HG03066 (cell line): ENCODE results near the gene LTV1.
"Not testable (repeated sequence)": the region's sequence is repeated elsewhere in the genome, so short reads cannot be mapped to it uniquely, and the experiment has no call there.

Experiments
- ATAC-seq: cut with Tn5 transposase; IDR thresholded peaks from one replicate; pipeline ENCODE4 v1.9.1; 2021; ENCODE audit warnings: low read depth; ENCODE audit not compliant: unreplicated experiment

LTV1 gene

GRCh38 chr6:143840595-143841265 is 2.4 kb upstream of the LTV1 start:
- no peak for ATAC-seq

GRCh38 chr6:143842461-143842901 is 657 bp upstream of the LTV1 start:
- peak; percentile 13 for ATAC-seq

DNA sequence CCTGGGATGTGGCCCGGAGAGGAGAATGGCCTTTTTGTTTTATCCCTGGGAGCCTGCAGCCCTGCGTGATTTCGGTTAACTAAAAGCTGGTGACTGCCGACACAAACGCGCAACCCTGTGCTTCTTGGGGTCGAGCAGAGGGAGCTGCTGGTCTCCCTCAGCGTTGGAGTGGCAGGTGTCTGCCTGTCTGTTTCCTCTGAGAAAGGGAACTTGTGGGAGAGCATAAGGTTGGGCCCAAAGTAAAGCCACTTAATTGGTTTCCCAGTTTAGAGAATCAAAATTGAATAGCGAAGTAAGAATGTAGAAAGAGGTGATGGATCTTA is 500 bp downstream of the LTV1 start:
- peak; percentile 15 for ATAC-seq

- no peak for ATAC-seq
These were observed 868 bp downstream of the LTV1 start for GRCh38 chr6:143844006-143844405.

- no peak for ATAC-seq
These were observed 1.9 kb downstream of the LTV1 start for GRCh38 chr6:143845033-143845432.

- ATAC-seq = not testable (repeated sequence)
These were observed 8.6 kb downstream of the LTV1 start for GRCh38 chr6:143851706-143852105.

GRCh38 chr6:143855057-143855456 is 11.9 kb downstream of the LTV1 start:
- ATAC-seq = not testable (repeated sequence)

DNA sequence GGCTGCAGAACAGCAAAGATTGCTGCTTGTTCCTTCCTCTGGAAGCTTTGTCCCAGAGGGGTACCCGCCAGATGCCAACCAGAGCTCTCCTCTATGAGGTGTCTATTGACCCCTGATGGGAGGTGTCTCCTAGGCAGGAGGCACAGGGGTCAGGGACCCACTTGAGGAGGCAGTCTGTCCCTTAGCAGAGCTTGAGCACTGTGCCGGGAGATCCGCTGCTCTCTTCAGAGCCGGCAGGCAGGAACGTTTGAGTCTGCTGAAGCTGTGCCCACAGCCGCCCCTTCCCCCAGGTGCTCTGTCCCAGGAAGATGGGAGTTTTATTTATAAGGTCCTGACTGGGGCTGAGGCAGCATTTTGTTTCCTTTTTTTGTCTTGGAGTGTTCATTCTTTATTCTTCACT is 13.6 kb downstream of the LTV1 start:
- not testable (repeated sequence) for ATAC-seq

GRCh38 chr6:143857651-143858050 is 14.5 kb downstream of the LTV1 start:
- no peak for ATAC-seq

GRCh38 chr6:143859891-143860660 is 16.9 kb downstream of the LTV1 start:
- ATAC-seq = no peak

GRCh38 chr6:143863771-143864170 is 20.6 kb downstream of the LTV1 start:
- ATAC-seq = no peak

DNA sequence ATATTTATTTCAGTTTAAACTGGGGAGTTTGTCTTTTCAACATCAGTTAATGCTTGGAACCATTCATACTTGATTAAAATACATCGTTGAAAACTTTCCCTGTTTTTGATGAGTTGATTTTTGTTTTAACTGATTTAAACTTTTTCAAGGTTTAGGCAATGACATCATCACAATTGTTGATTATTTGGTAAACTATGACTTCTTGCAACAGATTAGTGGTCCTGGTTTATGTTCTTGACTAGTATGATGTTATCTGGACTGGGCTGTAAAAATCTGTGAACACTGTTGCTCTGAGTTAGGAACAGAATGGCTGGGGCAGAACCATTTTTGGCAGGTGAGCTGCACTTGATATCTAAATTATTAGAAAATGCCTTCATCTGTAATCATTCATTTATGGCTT is 21.1 kb downstream of the LTV1 start, which contains the start of gene ZC2HC1B:
Gene ZC2HC1B, plus strand, starts transcription at position 241 of the 400 bp plus-strand sequence. Its CDS starts 66 bp downstream, at position 307.
- ATAC-seq = no peak

DNA sequence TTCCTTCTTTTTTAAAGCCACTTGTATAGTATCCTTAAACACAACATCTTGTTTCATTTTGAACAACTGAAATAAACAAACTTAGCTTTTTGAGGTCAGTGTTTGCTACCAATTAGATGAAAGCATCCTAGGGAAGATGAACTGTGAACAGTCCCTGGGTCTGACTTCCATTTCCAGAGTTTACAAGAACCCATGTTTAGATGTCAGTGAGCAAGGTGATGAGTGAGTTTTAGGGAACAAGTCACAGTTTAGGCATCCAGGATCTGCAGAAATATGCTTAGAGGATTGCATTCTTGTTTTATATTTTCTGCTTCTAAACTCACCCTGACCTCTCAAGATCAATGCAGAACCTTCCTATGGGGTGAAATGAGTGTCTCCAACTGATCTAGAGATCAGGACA is 24.1 kb downstream of the LTV1 start:
- no peak for ATAC-seq

DNA sequence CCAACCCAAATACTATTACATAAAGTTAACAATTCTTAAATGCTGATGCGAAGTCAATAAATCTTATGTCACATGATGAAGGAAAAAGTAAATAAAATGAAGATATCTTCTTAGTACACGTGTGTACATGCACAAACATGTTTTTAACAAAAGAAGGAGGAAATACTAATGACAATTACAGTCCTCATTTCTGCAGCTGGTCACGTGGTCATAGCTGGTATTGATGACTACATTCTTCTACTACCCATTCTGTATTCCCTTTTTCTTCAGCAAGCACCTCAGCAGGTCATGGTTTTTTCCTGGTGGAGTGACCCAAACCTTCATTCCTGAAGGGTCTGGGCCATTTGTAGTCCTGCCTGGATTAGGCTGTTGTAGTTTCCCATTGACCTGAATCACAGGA is 25.7 kb downstream of the LTV1 start:
- ATAC-seq = not testable (repeated sequence)

- not testable (repeated sequence) for ATAC-seq
These were observed 28.1 kb downstream of the LTV1 start for GRCh38 chr6:143871202-143871730.

- no peak for ATAC-seq
These were observed 29.1 kb downstream of the LTV1 start for GRCh38 chr6:143872201-143872600.

DNA sequence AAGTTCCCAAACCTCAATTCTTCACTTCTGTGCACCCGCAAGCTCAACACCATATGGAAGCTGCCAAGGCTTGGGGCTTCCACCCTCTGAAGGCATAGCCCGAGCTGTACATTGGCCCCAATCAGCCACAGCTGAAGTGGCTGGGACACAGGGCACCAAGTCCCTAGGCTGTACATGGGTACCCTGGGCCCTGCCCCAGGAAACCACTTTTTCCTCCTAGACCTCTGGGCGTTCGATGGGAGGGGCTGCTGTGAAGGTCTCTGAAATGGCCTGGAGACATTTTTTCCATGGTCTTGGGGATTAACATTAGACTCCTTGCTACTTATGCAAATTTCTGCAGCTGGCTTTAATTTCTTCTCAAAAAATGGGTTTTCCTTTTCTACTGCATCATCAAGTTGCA is 30.5 kb downstream of the LTV1 start:
- not testable (repeated sequence) for ATAC-seq

DNA sequence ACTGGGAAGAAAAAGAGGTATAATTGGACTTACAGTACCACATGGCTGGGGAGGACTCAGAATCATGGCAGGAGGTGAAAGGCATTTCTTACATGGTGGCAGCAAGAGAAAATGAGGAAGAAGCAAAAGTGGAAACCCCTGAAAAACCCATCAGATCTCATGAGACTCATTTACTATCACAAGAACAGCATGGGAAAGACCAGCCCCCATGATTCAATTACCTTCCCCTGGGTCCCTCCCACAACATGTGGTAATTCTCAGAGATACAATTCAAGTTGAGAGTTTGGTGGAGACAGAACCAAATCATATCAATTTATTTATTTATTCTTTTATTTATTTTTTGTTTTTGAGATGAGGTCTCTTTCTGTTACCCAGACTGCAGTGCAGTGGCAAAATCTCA is 31.4 kb downstream of the LTV1 start:
- ATAC-seq = not testable (repeated sequence)

DNA sequence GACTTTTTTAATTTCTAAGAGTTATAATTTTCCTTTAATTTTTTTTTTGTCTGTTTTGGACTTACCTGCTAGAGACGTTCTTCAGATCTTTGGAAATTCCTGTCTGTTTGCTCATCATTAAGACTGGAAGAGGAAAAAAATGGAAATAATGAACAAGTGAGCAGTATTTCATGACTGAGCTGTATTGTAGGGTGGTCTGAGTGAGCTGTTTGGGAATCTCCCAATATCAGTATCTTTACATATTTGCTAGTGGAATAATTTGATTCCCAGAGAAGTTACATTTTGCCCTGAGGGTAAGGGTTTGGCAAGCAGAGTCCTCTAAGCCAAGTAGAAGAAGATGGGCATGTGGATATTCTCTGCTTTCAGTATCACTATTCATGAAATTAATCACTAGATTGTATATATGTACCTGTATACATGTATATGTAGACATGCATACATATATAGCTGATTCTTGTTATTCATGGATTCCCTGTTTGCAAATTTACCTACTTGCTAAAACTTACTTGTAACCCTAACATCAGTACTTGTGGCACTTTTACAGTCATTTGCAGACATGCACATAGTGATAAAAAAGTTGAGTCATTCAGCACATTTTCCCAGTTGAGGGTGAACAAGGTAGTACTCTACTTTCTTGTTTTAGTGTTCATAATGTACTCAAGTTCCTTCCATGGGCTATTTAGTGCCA is 34.6 kb downstream of the LTV1 start:
- ATAC-seq = no peak

DNA sequence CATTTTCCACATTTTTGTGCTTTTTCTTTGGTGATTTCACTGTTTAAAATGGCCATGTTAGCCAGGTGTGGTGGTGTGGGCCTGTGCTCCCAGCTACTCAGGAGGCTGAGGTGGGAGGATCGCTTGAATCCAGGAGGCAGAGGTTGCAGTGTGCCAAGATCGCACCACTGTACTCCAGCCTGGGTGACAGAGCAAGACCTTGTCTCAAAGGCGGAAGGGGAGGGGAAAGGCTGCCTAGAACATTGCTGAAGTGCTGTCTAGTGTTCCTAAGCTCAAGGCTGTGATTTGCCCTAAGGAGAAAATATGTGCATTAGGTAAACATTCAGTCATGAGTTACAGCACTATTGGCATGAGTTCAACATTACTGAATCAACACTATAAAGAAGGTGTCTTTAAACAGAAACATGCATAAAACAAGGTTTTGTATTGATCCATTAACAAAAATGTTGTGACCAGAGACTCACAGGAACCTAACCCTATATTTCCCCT is 35.2 kb downstream of the LTV1 start:
- no peak for ATAC-seq

DNA sequence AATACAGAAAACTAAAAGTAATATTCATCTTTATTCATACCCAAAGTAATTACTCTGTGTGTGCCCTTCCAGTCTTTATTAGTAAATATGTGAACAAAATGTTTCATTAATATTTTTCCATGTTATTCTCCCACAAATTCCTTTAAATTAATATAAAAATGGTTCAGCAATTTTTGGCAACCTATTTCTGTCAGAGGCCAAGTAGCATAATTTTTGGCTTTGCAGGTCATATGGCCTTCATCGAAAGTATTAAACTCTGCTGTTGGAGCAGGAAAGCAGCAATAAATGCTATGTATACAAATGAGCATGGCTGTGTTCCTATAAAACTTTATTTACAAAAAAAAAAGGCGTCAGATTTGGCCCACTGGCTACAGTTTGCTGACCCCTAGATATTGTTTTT is 37.3 kb downstream of the LTV1 start:
- no peak for ATAC-seq
